ENCODE results near the gene MLLT10. TPM values are rescaled to one million over a fixed set of nuclear protein-coding genes. Genes with fewer than 3 reads are reported as not detected.

Gene MLLT10
- total RNA-seq, 1 donor, result 36.1 TPM

DNA sequence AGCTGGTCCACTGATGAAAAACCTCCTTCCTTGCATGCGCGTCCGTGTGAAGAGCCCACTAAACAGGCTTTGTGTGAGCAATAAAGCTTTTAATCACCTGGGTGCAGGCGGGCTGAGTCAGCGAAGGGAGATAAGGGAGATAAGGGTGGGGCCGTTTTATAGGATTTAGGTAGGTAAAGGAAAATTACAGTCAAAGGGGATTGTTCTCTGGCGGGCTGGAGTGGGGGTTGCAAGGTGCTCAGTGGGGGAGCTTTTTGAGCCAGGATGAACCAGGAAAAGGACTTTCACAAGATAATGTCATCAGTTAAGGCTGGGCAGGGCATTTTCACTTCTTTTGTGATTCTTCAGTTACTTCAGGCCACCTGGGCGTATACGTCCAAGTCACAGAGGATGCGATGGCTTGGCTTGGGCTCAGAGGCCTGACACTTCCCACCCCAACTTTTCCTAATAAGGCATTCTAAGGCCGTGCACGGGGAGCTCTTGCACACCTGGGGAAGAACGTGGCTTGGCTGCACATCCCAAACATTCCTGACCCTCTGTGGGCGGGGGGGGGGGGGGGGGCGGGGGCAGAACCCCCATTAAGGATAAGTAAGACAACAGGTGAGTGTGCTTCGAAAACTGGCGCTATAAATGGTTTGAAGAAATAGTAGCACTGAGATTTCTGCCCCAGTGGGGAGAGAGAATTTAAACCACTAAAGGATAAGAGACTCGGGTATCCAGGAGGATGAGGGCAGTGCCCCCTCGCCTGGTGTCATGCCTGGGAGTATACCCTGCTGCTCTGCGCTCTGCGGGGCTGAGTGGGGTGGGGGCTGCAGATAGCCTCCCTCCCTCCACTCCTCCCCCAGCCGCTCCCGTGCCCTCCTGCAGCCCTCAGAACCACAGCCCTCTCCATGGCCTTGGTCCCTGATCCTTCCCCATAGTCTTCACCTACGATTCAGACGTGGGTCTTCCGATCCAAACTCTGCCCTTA is 217.6 kb downstream of the MLLT10 start:
- no peak for DNase-seq (ENCODE audit: low read depth)
- TF ChIP-seq, protein P1, sequence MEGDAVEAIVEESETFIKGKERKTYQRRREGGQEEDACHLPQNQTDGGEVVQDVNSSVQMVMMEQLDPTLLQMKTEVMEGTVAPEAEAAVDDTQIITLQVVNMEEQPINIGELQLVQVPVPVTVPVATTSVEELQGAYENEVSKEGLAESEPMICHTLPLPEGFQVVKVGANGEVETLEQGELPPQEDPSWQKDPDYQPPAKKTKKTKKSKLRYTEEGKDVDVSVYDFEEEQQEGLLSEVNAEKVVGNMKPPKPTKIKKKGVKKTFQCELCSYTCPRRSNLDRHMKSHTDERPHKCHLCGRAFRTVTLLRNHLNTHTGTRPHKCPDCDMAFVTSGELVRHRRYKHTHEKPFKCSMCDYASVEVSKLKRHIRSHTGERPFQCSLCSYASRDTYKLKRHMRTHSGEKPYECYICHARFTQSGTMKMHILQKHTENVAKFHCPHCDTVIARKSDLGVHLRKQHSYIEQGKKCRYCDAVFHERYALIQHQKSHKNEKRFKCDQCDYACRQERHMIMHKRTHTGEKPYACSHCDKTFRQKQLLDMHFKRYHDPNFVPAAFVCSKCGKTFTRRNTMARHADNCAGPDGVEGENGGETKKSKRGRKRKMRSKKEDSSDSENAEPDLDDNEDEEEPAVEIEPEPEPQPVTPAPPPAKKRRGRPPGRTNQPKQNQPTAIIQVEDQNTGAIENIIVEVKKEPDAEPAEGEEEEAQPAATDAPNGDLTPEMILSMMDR (IDR thresholded peaks at IDR 0.05; ENCODE audit: insufficient read depth, low read length), result no peak
- H3K4me3 ChIP-seq (ENCODE audit: low read depth, low read length), result no peak overlapping the region

DNA sequence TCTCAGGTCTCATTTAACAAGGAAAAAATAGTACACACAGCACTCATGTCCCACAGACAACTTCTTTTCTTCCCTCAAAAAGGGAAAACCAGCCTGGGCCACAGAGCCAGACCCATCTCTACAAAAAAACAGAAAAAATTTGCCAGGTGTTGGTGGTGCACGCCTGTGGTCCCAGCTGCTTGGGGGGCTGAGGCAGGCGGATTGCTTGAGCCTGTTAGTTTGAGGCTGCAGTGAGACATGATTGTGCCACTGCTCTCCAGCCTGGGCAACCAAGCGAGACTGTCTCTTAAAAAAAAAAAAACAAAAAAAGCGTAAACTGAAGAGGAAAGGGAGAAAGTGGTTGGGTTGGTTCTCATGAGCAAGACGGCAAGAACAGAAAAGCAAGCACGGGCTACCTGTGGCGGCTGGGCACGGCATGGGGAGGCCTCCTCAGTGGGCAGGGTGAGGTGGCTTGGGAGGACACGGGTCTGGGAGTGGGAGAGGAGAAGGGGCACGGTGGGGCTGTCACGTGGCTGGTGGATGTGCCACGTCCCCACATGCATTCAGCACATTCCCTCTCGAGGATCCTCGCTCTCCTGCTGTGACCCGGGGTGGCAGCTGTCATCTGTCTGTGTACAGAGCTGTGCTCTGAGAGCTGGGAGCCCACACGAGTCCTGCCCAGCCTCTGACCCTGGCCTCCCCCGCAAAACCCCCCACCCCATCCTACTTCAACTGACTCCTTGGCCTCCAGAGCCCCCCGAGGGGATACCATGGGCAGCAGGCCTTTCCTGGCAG is 219.7 kb downstream of the MLLT10 start:
- TF ChIP-seq, protein P1 (IDR thresholded peaks at IDR 0.05; ENCODE audit: insufficient read depth, low read length), result no peak
- no peak overlapping the region for H3K4me3 ChIP-seq (ENCODE audit: low read depth, low read length)
- no peak for DNase-seq (ENCODE audit: low read depth)

DNA sequence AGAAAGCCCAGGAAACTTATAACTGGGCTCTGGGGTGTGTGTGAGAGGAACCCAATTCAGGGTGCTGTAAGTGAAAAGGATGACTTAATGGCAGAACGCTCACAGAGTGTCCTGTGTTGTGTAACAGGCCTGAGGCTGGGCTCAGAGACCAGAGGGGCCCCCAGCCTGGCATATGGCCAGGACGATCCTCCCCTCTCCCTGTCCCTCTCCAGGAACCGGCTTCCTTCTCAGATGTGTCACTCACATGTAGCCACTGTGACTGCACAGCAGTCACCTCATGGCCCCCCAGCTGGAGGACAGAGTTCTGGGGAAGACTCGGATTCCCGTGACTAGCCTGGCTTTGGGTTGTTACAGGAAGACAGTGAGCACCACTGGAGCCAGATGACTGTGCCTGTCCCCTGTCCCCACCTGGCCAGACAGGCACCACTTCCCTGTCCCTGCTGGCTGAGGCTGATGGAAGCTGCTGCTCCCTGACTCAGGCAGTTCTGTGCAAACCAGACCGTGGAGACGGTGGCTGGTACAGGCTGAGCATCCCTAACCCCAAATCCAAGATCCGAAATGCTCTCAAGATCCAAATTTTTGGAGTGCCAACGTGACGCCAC is 220.5 kb downstream of the MLLT10 start:
- H3K4me3 ChIP-seq (ENCODE audit: low read depth, low read length), result no peak overlapping the region
- TF ChIP-seq, protein P1 (IDR thresholded peaks at IDR 0.05; ENCODE audit: insufficient read depth, low read length), result no peak
- DNase-seq (ENCODE audit: low read depth), result no peak

DNA sequence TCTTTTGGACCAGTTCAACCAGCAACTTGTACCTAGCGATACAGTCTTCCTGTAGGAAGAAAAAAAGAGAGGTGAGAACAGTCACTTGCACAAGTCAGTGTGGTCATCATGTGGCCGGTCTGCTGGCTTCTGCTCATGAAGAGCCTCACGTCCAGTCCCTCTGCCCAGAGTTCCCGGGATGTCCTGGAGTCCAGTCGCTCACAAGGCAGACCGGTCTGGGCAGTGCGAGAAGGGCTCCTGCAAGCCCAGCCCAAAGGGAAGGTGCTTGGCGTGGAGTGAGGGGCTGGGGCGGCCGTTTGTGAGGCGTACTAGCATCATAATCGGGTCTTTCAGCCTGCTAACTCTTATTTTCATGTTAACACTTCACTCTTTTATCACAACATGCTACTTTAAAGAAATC is 222.7 kb downstream of the MLLT10 start:
- no peak for DNase-seq (ENCODE audit: low read depth)
- TF ChIP-seq, protein P1 (IDR thresholded peaks at IDR 0.05; ENCODE audit: insufficient read depth, low read length), result no peak
- no peak overlapping the region for H3K4me3 ChIP-seq (ENCODE audit: low read depth, low read length)

DNA sequence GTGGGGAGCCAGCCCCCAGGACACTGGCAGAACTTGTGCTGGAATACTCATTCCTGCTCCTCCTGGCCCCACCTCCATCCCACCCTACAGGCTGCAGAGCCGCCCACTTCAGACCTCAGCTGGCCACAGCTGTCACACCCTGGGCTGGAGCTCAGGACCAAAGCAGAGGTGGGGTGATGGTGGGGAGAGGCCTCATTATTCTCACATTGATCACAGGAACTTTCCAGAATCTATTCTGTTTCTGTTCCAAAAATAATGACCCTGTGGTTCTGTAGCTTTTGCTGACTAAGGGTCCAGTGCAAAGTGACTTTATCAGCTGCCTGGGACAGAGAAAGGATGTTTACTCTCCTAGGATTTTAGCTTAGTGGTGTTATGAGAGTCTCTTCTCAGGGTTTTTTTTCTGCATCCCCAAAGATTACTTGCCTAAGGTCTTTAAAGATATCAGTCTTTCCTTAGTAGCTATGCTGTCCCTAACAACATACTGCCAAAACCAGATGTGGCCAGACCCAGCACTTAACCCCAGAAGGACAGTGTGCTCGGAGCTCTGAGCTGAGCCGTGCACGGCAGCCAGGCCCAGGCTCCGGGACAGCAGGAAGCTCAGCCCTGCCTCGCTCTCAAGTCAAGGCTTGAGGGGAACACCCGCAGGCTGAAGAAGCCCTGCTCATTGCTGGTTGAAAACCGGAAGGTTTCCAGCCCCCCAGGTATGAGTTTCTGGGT is 223.3 kb downstream of the MLLT10 start:
- no peak overlapping the region for H3K4me3 ChIP-seq (ENCODE audit: low read depth, low read length)
- TF ChIP-seq, protein P1 (IDR thresholded peaks at IDR 0.05; ENCODE audit: insufficient read depth, low read length), result no peak
- DNase-seq (ENCODE audit: low read depth), result no peak

DNA sequence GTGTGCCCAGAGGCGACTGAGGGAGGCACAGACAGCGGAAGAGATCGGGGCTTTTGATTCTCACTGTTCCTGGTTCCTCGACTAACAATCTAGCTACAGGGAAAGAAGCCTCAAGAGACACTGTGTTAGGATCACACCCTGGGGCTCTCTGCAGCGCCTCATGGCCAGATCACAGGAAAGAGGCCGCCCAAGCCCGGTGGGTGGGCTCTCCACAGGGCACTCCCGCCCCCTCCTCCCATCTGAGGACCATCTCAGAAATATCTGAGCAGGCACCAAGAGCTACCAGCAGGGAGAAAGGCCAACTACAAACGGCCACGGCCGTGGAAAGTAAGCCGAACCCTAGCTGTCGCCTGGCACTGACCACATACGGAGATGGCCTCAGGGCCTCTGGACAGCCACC is 224.2 kb downstream of the MLLT10 start:
- no peak overlapping the region for H3K4me3 ChIP-seq (ENCODE audit: low read depth, low read length)
- no peak for DNase-seq (ENCODE audit: low read depth)
- TF ChIP-seq, protein P1 (IDR thresholded peaks at IDR 0.05; ENCODE audit: insufficient read depth, low read length), result no peak
